H1 (cell line): ENCODE results near the gene CDH22. TPM values are rescaled to one million over a fixed set of nuclear protein-coding genes. Genes with fewer than 3 reads are reported as not detected.

ENCODE experiments used
- EGR1 ChIP-seq: IDR thresholded peaks from 2 replicates; pipeline ENCODE4 v1.6.1; 2011; ENCODE audit warnings: low read depth, low read length, borderline replicate concordance
- SIX5 ChIP-seq: IDR thresholded peaks from 2 replicates; pipeline ENCODE4 v1.6.1; 2011; ENCODE audit warnings: mild to moderate bottlenecking, low read depth, low read length
- polyA plus RNA-seq, 7 experiments: library from polyadenylated mRNA; depleted of rRNA in 3 of 7; stranded (reverse) in 5 of 7; unstranded in 2 of 7; fragments of >200 nt in 5 of 7; fragments of 200-250 nt in 2 of 7; gene quantifications; 1 replicate in 5 of 7; 2 replicates in 1 of 7; 4 replicates in 1 of 7; pipeline versions ENCODE4 v1.2.1 to v1.2.3, GENCODE V29; 2011 to 2013; ENCODE audit warnings: missing spikeins in 2 of 7, mixed read lengths in 2 of 7
- total RNA-seq: library from RNA; stranded (reverse); fragmentation: NEBNext Ultra II Directional; extraction: Animal tissue kit (Norgen Biotek cat#: 25700); gene quantifications from 2 replicates; pipeline ENCODE4 v1.2.1, GENCODE V29; 2021

CDH22 gene
- total and polyA plus RNA-seq, 2 of the 8 experiments (the other 6 are each of a cell fraction or from before 2014, with no cell fraction given) = 0.35 to 0.39 TPM

- no peak for TF ChIP-seq EGR1
- no peak for TF ChIP-seq SIX5
Measured at GRCh38 chr20:46350986-46351267, 42.6 kb upstream of the CDH22 start (continued).
